Amygdala (tissue), 56 donors: ENCODE measurements around the gene NELFE.
A peak's percentile ranks its signal among the peaks of the same experiment; 100 is the strongest.
"Not testable (repeated sequence)": the region's sequence is repeated elsewhere in the genome, so short reads cannot be mapped to it uniquely, and the experiment has no call there.

Source experiments
- DNase-seq, 56 donors: peaks; one replicate each; lab custom pipeline; 2025; lab: John Stamatoyannopoulos, UW

NELFE gene

DNA sequence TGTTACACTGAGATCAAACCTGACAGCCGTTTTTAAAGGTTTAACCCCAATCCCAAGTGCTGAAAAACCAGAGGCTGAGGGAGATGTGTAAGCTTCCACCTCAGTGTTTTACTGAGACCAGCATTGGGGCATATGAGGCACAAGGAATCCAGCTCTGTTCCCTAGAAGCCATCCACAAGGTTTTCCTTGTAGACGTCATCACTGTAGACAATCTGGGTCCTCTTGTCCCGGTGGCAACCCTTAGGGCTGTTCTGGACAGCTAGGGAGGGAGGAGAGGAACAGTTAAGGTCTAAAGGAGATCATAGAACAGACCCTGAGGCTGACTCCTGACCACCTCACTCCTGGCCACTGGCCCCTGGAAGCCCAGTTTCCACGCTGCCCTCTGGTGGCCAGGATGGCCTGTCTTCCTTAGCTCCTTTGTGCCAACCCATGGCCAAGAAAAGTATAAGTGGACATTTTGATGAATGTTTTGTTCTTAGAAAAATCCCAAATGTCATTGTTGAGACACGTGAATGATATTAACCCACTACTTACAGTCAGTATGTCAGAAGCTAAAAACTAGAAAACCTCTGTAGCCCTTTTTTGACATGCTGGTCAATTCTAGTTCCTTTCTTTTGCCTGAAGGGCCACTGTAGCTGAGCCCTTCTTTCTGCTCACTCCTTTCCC, 6.5 kb downstream of the NELFE start:
- DNase-seq, result peak in 20 of 56 donors; percentile 1 to 66 (median 16)

DNA sequence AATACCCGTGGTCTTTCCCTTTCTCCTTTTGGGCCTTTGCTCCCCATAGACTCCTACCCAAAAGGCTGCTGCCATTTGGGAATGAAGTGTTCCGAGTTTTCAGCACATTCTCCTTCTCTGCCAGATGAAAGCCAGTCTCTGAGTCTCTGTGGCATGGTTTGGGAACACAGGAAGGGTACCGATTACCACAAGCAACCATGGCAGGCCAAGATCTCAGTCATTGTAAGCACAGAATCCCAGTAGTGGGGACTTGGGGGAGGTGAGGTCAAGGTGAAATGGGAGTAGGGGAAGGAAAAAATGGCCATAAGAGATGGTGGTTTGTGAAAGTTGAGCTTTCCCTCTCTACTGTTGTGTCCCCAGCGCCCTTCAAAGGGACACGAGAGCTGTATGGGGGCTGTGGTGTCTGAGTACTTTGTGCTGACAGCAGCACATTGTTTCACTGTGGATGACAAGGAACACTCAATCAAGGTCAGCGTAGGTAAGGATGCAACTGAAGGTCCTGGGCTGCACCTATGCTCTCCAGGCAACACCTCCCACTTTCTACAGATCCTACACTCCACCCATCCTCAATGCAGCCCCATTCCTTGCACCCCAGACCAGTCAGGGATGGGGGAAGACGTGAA, 8.7 kb downstream of the NELFE start:
- no peak for DNase-seq

- no peak for DNase-seq
Measured at GRCh38 chr6:31948753-31949413, 9.9 kb downstream of the NELFE start.

DNA sequence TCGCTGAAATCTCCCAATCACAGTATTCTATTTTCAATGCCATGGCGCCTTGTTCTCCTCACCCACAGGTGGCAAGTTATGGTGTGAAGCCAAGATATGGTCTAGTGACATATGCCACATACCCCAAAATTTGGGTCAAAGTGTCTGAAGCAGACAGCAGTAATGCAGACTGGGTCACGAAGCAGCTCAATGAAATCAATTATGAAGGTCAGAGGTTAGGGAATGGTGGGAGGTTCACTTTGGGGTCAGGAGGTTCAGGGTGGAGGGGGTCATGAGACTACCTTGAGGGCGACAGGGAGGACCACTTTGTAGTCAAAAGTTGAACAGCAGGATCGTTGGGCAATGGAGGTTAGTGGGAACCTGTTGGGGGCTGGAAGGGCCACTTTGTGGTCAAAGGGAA, 10.5 kb downstream of the NELFE start:
- no peak for DNase-seq

GRCh38 chr6:31947864-31948263, 10.9 kb downstream of the NELFE start:
- no peak for DNase-seq

- no peak for DNase-seq
Measured at GRCh38 chr6:31947070-31947675, 11.6 kb downstream of the NELFE start.

DNA sequence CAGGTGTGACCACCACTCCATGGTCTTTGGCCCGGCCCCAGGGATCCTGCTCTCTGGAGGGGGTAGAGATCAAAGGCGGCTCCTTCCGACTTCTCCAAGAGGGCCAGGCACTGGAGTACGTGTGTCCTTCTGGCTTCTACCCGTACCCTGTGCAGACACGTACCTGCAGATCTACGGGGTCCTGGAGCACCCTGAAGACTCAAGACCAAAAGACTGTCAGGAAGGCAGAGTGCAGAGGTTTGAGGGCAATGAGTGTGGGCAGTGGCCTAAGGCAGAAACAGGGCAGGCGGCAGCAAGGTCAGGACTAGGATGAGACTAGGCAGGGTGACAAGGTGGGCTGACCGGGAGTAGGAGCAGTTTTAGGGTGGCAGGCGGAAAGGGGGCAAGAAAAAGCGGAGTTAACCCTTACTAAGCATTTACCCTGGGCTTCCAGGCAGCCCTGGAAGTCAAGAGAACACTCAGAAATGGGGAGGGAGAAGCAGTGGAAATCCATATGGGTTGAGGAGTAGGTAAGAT, 12.3 kb downstream of the NELFE start:
- no peak for DNase-seq

GRCh38 chr6:31945507-31946369, 13.0 kb downstream of the NELFE start, which contains the start of gene CFB:
CFB (plus strand) TSS chr6:31946095; CDS start chr6:31946222, 127 bp downstream.
- no peak for DNase-seq

DNA sequence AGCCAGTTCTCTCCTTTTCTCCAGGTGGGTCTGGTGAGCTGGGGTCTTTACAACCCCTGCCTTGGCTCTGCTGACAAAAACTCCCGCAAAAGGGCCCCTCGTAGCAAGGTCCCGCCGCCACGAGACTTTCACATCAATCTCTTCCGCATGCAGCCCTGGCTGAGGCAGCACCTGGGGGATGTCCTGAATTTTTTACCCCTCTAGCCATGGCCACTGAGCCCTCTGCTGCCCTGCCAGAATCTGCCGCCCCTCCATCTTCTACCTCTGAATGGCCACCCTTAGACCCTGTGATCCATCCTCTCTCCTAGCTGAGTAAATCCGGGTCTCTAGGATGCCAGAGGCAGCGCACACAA, 13.6 kb downstream of the NELFE start:
- no peak for DNase-seq

- no peak for DNase-seq
Measured at GRCh38 chr6:31943742-31944141, 15.0 kb downstream of the NELFE start.

- DNase-seq, result no peak
Measured at GRCh38 chr6:31940256-31940664, 18.5 kb downstream of the NELFE start.

DNA sequence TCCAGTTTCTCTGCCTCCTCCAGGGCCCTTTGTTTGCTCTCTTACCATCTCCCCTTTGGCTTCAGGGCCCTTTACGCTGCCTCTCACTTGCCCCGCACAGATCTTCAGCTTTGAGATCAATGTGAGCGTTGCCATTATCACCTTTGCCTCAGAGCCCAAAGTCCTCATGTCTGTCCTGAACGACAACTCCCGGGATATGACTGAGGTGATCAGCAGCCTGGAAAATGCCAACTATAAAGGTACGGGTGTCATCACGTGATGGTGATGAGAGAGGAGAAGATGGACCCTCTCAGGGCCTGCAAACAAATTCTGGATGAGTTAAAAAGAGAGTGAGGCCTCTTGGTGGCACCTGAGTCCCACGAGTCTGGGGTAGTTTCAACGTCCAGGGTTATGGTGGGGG, 22.9 kb downstream of the NELFE start:
- no peak for DNase-seq

DNA sequence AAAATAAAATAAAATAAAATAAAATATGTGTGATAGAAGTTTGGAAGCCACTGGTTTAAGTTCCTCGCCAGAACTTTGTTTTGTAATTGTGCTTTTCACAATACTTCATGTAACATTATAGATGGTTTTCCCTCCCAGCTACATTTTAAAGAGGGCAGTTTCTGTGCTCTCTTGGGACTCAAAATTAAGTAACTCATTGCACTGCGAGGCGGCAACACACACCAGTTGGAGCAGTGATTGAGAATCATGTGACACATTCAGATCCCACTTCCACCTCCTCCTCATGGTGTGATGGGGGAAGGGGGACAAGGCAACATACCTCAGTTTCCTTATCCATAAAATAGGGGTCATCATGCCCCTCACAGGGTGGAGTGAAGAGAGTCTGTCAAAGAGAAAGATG, 23.8 kb downstream of the NELFE start:
- no peak for DNase-seq

- DNase-seq, result no peak
Measured at GRCh38 chr6:31933537-31933936, 25.2 kb downstream of the NELFE start.

- not testable (repeated sequence) for DNase-seq
Measured at GRCh38 chr6:31932137-31932536, 26.6 kb downstream of the NELFE start.

DNA sequence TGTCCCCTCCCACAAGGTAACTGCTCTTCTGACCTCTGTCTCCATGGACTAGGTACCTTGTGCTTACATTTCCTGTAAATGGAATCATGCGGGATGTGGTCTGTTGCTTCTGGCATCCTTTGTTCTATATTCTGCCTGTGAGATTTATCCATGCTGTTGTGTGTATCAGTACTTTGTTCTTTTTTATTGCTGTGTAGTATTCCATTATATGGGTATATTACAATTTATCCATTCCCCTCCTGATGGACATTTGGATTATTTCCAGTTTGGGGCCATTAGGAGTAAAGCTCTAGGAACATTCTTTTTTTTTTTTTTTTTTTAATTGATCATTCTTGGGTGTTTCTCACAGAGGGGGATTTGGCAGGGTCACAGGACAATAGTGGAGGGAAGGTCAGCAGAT, 27.8 kb downstream of the NELFE start:
- DNase-seq, result no peak

DNA sequence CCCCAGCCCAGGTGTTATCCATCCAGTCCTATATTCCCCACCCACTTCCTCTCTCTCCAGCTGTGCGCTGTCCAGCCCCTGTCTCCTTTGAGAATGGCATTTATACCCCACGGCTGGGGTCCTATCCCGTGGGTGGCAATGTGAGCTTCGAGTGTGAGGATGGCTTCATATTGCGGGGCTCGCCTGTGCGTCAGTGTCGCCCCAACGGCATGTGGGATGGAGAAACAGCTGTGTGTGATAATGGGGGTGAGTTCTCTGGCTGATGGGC, 30.2 kb downstream of the NELFE start:
- DNase-seq, result no peak

DNA sequence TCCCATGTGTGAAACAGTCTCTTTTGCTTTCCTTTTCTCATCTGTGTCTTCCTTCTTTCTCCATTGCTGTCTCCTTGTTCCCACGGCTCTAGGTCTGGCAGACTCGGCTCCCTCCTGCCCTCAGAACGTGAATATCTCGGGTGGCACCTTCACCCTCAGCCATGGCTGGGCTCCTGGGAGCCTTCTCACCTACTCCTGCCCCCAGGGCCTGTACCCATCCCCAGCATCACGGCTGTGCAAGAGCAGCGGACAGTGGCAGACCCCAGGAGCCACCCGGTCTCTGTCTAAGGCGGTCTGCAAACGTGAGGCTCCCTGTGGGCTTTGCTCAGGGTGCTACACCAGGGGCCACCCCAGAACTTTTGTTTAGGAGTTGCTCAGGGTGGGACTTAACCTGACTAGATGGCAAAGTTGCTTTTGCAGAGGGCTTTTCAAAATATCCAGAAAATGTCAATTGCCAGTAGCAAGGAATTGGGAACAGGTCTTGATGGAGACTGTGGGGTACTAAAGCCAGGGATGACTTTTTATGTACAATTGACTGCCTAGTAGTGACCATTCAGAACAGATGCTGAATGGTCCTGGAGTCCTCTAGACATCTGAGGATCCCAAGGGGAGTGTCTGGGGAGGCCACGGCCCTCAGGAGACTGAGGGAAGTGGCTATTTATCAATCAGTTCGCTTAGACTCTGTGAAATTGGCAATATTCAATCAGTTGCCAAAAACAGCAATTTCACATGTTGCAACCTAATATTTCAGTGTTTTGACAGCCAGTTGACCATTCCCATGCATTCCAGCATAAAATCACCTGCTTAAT, 30.7 kb downstream of the NELFE start:
- no peak for DNase-seq

DNA sequence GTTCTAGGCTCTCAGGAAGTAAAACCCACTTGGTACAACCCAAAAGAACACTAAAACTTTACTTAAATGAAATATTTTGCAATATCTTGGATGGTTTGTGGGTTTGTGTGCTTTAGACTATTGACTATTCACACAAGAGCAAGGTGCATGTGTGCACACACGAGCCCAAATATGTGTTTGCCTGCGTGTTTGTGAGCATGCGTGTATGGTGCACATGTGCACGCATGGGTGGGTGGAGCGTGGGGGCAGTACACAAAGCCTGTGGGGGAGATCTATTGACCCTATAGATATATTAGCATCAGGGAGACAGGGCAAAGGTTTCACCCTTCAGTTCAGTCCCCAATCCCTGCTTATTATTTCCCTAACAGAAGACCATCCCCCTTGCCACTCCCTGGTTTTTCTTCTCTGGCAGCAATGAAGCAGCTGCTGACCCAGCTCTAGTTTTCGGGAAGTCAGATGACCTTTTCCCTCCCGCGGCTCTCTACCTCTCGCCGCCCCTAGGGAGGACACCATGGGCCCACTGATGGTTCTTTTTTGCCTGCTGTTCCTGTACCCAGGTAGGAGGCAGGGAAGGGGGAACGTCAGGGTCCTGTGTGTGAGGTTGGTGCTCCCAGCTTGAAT, 31.4 kb downstream of the NELFE start, which contains the start of gene C2:
C2 (plus strand) TSS at position 476 of the 621 bp plus-strand sequence; CDS start at position 512, 36 bp downstream.
- DNase-seq, result peak in 1 of 56 donors; percentile 25
